Measurements from ENCODE around the gene GNL3L. TPM values are rescaled to one million over a fixed set of nuclear protein-coding genes. Genes with fewer than 3 reads are reported as not detected.

GNL3L gene
- total RNA-seq, 2 donors from 2014 or later: 30.4 to 34.2 TPM

GRCh38 chrX:54597728-54598127 is 67.7 kb downstream of the GNL3L start:
- Histone ChIP-seq H3K4me1 (replicated peaks) (no peaks in the 10 kb centered on the region), H3K9me3 (no peaks in the 10 kb centered on the region), H3K4me3 (no peak overlapping the region), H3K27me3 (replicated peaks; ENCODE audit: insufficient read depth) (no peaks in the 10 kb centered on the region), H3K36me3 (no peaks in the 10 kb centered on the region), H3K27ac (no peak overlapping the region)
- TF ChIP-seq CTCF (IDR thresholded peaks at IDR 0.05): no peak
- TF ChIP-seq POLR2AphosphoS5 (IDR thresholded peaks at IDR 0.05): no peak
- TF ChIP-seq POLR2A (IDR thresholded peaks at IDR 0.05): no peak
- intact Hi-C loops (cut with DNase I): no loop called here
- no peak for DNase-seq (ENCODE audit: low spot score)
- 96% methylated on average over 2 of the region's 2 CpGs for WGBS

GRCh38 chrX:54602563-54602962 is 72.5 kb downstream of the GNL3L start:
- TF ChIP-seq POLR2AphosphoS5 (IDR thresholded peaks at IDR 0.05) (no peak), CTCF (IDR thresholded peaks at IDR 0.05) (no peak), POLR2A (IDR thresholded peaks at IDR 0.05) (no peak)
- Histone ChIP-seq H3K27me3 (replicated peaks; ENCODE audit: insufficient read depth) (no peaks in the 10 kb centered on the region), H3K9me3 (no peaks in the 10 kb centered on the region), H3K36me3 (no peaks in the 10 kb centered on the region), H3K27ac (no peak overlapping the region), H3K4me1 (replicated peaks) (no peaks in the 10 kb centered on the region), H3K4me3 (no peak overlapping the region)
- no peak for DNase-seq (ENCODE audit: low spot score)
- WGBS: 100% methylated on average over 1 of the region's 1 CpG
- intact Hi-C loops (cut with DNase I): no loop called here

Other genes starting within 250 kb of the GNL3L start
- gene WNK3, start 172.2 kb upstream of the GNL3L start, total RNA-seq: 10 to 100 TPM in 1 of 2 donors, 1 to 10 TPM in 1; 2.4 to 60.3 TPM
- 10 to 100 TPM; 24.4 to 24.7 TPM for gene TSR2, start 89.8 kb upstream of the GNL3L start, total RNA-seq
- 1 to 10 TPM; 6.6 to 7.0 TPM for gene FGD1, start 34.0 kb upstream of the GNL3L start, total RNA-seq

All from prostate gland (tissue), 2 donors.